Measurements from ENCODE around the gene ZBTB44.

ZBTB44 gene

DNA sequence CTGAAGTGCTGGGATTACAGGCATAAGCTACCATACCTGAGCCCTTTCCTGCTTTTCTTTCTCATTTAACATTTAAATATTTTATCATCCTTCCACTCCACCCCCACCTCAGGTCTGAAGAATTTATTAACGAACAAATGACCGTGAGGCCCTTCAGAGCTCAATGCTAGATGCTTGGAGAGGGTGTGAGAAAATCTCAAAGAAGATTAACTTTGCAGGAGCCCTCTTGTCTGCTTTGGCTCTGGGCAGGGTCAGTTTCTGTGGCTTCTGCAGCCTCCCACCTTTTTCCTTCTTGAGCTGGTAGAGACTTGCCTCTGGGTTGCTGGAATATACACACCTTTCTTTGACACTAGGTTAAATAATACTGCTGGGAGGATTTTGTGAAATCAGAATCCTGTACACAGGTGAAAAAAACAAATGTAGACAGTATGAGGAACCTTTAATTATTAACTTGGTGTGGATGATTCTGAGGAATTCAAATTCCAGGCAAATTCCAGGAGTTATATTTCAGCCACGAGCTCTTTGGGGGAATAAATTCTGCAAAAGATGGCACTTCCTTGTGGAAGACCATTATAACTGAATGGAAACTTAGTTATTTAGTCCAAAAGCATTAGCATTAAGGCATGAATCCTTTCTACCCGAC is 3.4 kb upstream of the ZBTB44 start:
- TF ChIP-seq, protein P1, sequence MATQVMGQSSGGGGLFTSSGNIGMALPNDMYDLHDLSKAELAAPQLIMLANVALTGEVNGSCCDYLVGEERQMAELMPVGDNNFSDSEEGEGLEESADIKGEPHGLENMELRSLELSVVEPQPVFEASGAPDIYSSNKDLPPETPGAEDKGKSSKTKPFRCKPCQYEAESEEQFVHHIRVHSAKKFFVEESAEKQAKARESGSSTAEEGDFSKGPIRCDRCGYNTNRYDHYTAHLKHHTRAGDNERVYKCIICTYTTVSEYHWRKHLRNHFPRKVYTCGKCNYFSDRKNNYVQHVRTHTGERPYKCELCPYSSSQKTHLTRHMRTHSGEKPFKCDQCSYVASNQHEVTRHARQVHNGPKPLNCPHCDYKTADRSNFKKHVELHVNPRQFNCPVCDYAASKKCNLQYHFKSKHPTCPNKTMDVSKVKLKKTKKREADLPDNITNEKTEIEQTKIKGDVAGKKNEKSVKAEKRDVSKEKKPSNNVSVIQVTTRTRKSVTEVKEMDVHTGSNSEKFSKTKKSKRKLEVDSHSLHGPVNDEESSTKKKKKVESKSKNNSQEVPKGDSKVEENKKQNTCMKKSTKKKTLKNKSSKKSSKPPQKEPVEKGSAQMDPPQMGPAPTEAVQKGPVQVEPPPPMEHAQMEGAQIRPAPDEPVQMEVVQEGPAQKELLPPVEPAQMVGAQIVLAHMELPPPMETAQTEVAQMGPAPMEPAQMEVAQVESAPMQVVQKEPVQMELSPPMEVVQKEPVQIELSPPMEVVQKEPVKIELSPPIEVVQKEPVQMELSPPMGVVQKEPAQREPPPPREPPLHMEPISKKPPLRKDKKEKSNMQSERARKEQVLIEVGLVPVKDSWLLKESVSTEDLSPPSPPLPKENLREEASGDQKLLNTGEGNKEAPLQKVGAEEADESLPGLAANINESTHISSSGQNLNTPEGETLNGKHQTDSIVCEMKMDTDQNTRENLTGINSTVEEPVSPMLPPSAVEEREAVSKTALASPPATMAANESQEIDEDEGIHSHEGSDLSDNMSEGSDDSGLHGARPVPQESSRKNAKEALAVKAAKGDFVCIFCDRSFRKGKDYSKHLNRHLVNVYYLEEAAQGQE (IDR thresholded peaks at IDR 0.05; ENCODE audit: insufficient read depth in 1 of 2, low read depth in 2 of 2, low read length in 2 of 2), result no peak
- TF ChIP-seq POLR2AphosphoS5 (IDR thresholded peaks at IDR 0.05; ENCODE audit: low read depth, low read length), result no peak
- TF ChIP-seq FOXP2 (optimal IDR thresholded peaks at IDR 0.05; ENCODE audit: borderline replicate concordance, extremely low read depth, extremely low read length, insufficient read depth), result no peak
- no peak for TF ChIP-seq TAF1 (IDR thresholded peaks at IDR 0.05; ENCODE audit: borderline replicate concordance, insufficient read depth, low read length)
- TF ChIP-seq SIN3A (IDR thresholded peaks at IDR 0.05; ENCODE audit: borderline replicate concordance, insufficient read depth, low read length), result no peak

DNA sequence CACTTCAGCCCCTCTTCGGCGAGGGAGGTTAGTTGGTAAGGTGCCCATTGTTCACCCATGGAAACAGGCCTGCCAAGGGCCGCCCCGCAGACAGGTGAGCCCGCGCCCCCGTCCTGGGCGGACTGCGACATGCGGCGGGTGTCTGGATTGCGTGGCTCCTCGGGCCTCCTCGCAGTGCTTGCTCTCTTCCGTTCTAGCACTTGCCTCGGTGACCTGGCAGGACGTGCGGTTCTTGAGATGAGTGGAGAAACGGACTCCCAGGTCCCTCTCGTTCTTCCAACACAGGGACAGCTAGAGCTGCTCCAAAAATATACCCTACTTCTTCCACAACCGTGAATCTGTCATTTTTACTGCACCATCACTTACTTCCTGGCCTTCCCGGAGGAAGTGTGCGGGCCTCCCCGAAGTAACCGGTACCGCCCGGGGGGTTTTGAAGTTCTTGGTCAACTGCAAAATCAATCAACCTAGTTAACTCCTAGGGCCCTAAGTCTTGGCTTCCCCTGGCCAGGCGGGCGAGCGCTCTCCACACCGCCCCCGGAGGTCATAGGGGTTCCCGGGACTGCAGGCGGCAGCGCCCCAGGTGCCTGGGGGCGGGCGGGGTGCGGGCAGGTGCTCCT is 745 bp upstream of the ZBTB44 start:
- TF ChIP-seq SIN3A (IDR thresholded peaks at IDR 0.05; ENCODE audit: borderline replicate concordance, insufficient read depth, low read length), result no peak
- TF ChIP-seq, protein P1 (IDR thresholded peaks at IDR 0.05; ENCODE audit: insufficient read depth in 1 of 2, low read depth in 2 of 2, low read length in 2 of 2), result no peak

DNA sequence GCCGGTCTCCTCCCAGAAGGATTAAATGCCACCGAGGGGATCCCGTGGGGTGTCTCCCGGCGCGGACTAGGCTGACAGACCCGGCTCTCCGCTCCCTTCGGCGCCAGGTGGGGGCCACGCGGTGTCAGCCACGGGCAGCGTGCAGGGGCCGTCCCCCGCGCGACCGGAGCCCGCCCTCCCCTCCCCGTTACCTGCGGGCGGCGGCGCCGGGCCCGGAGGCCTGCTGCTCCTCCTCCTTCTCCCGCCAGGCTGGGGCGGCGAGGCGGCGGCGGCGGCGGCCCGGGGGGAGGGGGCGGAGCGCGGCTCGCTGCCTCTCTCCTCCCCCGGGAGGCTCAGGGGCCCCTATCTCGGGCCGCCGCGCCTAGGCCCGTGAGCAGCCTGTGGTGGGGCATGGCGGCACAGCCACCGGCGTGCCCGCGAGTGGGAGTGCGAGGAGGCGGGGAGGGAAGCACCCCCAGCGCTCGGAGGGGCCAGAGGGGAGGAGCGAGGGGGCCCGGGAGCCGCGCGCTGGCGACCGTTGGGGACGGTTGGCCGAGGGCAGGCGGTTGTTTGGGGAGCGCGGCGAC is 450 bp downstream of the ZBTB44 start:
- no peak for TF ChIP-seq TAF1 (IDR thresholded peaks at IDR 0.05; ENCODE audit: borderline replicate concordance, insufficient read depth, low read length)
- TF ChIP-seq POLR2AphosphoS5 (IDR thresholded peaks at IDR 0.05; ENCODE audit: low read depth, low read length), result no peak
- no peak for TF ChIP-seq SIN3A (IDR thresholded peaks at IDR 0.05; ENCODE audit: borderline replicate concordance, insufficient read depth, low read length)
- TF ChIP-seq, protein P1 (IDR thresholded peaks at IDR 0.05; ENCODE audit: insufficient read depth in 1 of 2, low read depth in 2 of 2, low read length in 2 of 2), result no peak
- TF ChIP-seq FOXP2 (optimal IDR thresholded peaks at IDR 0.05; ENCODE audit: borderline replicate concordance, extremely low read depth, extremely low read length, insufficient read depth), result no peak

DNA sequence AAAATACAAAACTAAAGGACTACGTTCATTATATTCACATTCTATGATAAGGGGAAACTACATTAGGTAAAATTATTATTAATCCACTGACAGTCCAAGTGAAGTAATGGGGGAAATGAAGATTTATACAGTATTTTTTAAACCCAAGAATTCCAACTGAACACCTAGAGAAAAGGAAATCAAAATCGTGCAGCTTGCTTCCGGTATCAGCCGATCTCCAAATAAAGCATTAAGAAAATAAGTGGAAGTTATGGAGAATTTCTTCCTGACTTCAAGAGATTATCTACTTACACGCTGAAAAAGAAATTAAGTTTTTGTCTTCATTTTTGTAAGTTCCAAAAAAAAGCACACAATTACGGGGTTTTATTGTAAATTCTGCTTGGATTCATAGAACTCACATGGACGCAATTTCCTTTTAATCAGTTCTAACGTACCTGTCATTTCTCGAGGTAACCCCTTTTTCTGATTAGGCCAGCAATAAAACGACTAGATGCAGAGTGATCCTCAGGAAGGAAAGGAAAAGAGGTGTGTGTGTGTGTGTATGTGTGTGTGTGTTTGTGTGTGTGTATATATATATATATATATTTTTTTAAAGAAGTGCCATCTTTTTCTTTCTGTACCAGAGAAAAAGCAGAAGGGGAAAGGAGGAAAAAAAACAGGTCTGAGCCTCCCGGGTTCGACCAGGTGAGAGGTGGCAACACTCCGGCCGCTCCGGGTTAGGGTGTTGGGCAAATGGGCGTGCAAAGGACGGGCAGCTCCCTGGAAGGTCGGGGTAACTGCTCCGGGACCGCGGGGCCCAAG is 1.1 kb downstream of the ZBTB44 start:
- TF ChIP-seq TAF1 (IDR thresholded peaks at IDR 0.05; ENCODE audit: borderline replicate concordance, insufficient read depth, low read length) (no peak), SIN3A (IDR thresholded peaks at IDR 0.05; ENCODE audit: borderline replicate concordance, insufficient read depth, low read length) (no peak), POLR2AphosphoS5 (IDR thresholded peaks at IDR 0.05; ENCODE audit: low read depth, low read length) (no peak), FOXP2 (optimal IDR thresholded peaks at IDR 0.05; ENCODE audit: borderline replicate concordance, extremely low read depth, extremely low read length, insufficient read depth) (no peak)
- TF ChIP-seq, protein P1 (IDR thresholded peaks at IDR 0.05; ENCODE audit: insufficient read depth in 1 of 2, low read depth in 2 of 2, low read length in 2 of 2), result no peak

Measured in PFSK-1 (cell line).